HG02943 (cell line): ENCODE results near the gene N4BP2L2.

Source experiments
- ATAC-seq: cut with Tn5 transposase; IDR thresholded peaks from one replicate; pipeline ENCODE4 v1.9.1; 2021; ENCODE audit warnings: mild to moderate bottlenecking, low read depth, moderate library complexity; ENCODE audit not compliant: unreplicated experiment

Gene N4BP2L2

DNA sequence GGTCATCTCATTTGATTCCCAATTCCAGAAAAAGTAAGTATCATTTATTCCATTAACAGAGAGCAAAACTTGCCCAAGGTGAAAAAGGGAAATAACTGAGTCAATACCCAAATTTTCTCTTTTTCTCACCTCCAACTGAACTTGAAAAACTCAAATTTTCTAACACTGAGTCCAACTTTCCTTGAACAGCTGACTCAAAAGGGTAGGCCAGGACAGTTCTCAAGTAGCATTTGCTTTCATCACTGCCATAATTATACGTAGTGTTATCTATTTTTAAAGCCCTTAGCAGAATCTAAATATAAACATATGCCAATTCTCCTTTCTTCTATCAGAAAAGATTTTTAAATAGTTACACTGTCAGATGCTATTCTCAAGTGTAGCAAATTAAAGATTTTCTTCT is 3.5 kb downstream of the N4BP2L2 start:
- ATAC-seq: no peak

DNA sequence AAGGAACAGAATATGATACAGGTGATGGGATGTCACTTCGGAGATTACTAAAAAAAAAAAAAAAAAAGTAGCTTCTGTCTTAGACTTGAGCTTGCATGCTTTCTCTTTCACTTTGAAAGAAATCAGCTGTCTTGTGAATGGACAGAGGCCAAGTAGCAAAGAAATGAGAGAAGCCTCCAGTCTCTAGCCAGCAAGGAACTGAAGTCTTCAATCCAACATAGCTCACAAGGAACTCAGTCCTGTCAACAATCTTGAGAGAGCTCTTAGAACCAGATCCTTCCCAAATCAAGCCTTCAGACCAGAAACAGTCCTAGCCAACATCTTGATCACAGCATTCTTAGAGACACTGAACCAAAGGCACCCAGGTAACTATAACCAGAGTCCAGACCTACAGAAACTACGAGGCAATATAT is 7.7 kb downstream of the N4BP2L2 start:
- peak; percentile 77 for ATAC-seq

DNA sequence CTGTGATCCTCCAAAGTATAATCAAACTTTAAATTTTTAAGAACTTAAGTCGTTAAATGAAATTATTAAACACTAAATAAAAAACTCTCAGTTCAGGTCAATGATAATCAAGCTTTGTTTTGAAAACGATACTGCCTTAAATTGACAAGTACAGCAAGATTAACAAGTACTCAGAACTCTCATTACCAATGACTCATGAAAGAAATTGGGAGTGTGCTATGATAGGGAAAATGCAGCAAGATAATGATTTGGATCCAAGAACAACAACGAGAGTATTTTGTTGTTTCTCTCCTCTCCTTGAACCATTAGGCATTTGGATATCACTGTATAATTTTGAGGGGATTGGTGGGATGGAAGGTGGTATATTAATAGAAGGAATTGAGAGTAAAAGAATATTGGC is 10.2 kb downstream of the N4BP2L2 start:
- ATAC-seq: no peak

DNA sequence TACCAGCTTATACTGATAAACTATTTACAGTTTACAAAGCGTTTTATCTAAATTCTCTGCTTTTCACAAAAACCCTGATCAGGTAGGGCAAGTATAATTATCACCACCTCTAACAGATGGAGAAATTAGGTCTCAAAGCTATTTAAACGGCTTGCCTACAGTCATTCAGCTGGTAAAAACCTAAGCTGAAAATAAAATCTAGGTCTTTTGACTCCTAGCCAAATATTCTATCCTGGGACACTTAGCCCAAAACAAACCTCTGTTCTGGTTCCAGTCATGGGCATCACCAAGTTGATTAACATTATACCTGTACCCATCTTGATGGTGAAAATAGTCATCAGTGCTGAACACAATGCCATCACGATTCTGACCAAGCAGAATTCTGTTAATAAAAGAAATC is 11.4 kb downstream of the N4BP2L2 start:
- ATAC-seq: no peak

DNA sequence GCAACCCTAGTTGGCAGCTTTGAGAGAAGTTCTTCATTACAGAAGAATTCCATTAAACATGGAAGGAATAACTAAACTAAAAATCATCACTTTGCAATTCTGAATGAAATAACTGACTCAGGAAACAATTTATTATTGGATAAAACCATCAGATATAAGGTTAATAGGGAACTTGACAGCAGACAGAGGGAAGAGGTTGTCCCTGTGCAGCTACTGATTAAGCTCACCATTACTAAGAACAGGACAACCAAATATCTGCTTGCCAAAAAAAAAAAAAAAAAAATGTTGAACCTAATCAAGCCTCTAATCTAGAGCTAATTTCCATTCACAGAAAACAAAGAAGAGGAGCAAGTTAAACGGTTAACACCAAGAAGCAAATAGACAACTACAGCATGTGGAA is 12.8 kb downstream of the N4BP2L2 start:
- no peak for ATAC-seq

DNA sequence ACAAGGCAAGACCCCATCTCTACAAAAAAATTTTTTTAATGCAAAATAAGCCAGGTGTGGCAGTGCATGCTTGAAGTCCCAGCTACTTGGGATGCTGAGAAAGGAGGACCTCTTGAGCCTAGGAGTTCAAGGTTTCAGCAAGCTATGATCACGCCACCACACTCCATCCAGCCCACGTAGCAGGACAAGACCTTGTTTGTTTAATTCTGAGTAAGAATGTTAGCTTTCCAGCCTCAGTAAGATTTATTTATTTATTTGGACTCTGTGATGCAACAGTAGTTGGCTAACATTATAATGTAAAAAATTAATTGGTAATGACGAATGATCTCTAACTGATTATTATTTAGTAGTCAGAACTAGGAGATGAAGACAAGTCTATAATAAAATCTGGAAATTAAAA is 23.3 kb downstream of the N4BP2L2 start:
- no peak for ATAC-seq

DNA sequence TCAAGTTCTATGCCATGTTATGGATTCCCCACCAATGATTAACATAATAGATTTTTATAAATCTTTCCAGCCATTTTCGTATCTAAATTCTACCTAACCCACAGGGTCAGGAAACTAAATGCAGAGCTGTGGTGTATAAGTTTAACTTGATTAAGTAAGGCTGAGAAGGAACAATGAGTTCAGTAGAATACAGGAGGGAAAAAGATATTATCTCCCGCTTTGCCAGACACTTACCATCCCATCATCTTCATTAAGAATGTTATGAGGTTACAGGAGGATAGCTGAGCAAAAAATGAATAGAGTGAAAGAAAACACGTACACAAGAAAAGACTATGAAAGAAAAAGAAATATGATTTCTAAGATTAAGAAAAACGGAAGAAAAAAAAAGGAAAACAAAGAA is 27.1 kb downstream of the N4BP2L2 start:
- ATAC-seq: no peak

DNA sequence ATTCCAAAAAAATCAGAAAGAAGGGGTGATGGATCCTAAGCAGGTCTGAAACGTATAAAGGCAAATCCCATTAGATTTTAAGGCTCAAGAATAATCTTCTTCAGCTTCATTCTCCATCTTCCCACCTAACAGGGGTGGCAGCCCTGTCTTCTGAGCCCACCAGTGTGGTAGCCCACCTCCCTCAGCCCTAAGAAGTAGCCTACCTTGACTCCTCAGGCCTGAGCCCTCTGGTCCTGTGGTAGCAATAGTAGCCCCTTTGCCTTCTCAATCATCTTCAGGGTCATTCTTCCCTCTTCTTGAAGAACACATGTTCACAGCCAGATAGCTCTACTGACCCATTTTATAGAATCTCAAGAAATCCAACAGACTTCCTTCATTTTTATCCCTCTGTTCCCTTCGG is 33.7 kb downstream of the N4BP2L2 start:
- no peak for ATAC-seq

DNA sequence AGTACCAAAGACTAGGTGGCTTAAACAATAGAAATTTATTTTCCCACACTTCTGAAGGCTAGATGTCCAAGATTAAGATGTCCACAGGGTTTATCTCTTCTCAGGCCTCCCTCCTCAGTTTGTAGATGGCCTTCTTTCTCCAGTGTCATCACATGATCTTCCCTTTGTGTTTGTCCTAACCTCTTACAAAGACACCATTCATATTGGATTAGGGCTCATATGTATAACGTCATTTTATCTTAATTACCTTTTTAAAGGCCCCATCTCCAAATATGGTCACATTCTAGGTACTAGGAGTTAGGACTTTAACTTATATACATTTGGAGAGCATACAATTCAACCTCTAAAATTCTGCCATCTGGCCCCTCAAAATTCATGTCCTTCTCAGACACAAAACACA is 34.3 kb downstream of the N4BP2L2 start:
- no peak for ATAC-seq

DNA sequence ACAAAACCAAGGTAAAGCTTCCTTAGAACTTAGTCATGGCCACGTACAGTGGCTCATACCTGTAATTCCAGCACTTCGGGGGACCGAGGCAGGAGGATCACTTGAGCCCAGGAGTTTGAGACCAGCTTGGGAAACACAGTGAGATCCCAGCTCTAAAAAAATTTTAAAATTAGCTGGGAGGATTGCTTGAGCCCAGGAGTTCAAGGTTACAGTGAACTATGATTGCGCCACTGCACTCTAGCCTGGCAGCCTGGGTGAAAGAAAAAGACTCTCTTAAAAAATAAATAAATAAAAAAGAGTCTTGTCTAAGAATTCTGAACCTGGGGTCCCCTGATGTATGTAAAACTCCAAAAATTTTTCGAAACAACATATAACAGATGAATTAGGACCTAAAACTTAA is 34.9 kb downstream of the N4BP2L2 start:
- ATAC-seq: no peak

DNA sequence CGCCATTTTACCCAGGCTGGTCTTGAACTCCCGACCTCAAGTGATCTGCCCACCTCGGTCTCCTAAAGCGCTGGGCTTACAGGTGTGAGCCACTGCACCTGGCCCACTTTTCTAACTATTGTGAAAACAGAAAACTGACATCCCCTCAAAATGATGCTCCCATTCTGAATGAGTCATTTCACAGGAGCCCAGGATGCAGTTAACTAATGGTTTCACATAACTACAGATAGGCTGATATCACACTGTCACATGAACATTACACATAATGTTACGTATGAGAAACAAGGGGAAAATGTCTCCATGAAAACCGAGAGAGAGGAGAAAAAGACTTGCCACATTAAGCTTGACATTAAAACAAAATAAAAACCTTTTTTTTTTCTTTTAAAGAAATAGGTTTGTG is 37.5 kb downstream of the N4BP2L2 start:
- ATAC-seq: no peak

DNA sequence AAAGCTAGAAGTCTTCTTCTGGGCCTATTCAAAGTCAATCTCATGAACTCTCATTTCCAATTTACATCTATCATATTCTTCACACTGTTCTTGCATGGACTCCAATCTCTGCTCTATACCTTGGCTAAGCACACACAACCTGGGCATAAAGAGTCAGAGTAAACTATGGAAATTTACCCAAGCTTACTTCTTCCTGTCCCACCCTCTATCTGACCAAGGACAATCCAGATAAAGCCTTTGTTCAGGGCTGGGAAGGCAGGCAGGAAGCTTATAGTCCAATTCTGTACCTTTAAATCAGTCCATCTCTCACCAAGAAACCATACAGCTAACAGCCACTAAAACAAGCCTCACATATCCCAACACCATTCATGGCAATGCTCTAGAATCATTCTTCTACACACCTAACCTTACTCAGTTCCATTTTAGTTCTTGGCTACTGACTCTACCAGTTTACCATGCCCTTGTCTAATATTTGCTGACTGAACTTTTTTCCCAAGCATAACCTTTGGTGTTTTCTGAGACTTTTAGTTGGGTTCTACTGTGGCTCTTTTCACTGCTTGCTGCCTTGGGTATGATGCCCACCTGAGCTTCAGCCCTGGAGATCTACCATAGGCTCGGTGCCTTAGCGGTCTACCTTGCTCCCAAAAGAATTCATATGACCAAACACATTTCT is 38.9 kb downstream of the N4BP2L2 start:
- ATAC-seq: no peak

DNA sequence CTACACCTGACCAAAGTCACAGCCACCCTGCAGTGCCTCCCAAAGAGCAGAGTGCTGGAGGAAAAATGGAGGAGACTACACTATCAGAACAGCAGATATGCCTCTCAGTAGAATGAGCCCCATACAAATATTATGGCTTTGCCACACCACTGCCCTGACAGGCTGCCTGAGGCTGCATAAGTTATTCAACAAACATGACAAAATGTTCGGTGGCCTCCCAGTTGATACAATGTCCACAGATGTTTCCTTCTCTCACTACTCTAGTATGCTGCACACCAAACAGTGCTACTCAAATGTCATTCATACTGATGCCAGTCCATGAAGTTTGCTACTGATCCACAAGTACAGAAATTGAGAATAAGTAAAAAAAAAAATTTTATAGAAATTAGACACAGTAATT is 41.0 kb downstream of the N4BP2L2 start:
- ATAC-seq: no peak

DNA sequence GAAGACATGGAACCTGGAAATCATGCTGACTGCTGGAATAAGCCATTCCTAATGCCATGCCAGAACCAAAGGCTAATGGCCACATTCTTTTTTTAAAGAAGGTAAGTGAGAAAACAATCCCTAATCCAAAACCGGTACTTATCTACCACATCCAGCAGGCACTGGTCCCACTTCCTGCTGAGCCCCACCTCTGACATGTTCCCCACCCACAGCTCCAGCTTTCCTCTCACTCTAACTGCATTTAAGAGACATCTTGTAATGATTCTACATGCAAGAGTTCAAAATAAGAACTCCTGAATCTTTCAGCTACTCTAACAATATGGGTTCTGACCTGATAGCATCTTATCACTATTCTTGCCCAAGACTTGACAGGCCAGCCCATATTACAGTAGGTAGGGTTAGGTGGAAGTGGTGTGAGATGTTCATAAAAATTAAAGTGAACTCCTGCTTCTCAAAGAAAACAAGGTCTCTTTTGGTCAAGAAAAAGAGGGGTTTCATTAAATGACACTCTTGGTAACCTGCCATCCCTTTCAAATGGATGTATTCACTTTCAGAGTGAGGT is 41.9 kb downstream of the N4BP2L2 start:
- no peak for ATAC-seq

DNA sequence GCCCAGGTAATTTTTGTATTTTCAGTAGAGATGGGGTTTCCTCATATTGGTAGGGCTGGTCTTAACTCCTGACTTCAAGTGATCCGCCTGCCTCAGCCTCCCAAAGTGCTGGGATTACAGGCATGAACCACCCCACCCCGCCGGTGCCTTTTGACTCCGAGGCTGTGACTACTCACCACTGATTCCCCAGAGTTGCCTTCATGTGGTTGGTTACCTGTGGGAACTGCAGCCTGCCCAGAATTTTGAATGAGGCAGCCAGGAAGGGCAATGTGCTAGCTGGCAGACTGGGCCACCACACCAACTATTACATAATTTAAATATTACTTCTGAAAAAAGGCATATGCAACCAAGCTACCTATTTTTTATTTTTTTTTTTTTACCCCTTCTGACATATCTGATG is 42.8 kb downstream of the N4BP2L2 start:
- ATAC-seq: no peak

DNA sequence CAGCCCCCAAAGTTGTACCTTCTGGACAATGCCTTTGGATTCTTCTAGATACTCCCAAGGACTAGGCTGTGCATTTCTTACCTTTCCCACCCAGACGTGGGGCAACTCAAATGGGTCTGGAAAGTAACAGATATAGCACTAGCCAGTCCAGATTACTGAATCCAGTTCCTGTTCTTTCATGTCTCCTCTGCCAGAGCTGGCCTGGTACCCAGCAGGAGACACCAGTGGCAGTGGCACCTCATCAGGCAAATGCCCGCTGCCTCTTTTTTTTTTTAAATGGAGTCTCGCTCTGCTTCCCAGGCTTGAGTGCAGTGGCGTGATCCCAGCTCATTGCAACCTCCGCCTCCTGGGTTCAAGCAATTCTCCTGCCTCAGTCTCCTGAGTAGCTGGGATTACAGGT is 43.2 kb downstream of the N4BP2L2 start:
- ATAC-seq: no peak

DNA sequence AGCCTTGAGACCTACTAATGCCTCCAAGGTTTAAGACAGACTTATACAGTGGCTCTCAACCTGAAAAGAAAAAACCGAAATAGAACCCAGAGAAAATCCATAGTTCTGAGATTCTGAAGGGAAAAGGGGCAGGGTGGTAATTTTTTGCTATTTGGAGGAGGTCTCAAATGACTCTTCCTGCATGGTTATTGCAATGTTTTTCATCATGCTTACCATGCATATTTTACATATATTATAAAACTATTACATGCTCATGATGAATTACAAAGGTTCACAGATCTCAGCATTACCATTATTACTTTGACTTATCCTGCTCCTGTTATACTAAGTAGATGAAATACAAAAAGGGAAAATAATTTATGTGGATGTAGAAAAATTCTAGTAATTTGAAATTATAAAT is 47.6 kb downstream of the N4BP2L2 start:
- no peak for ATAC-seq

DNA sequence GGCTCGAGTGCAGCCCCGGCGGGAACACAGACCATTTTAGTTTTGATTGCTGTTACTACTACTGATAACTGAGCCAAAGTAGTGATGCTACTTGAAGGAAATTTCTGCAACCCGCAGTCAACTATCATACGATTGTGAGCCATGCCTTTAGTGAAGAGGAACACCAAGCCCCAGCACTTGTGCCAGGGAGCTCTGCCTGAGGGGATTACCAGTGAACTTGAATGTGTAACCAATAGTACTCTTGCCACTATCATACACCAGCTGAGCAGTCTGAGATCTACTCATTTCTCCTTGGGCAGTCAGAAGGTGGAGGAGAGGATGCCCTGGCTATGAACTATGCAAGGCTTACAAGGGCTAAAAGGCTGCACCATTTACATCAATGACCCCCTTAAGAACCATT is 61.7 kb downstream of the N4BP2L2 start:
- ATAC-seq: no peak

DNA sequence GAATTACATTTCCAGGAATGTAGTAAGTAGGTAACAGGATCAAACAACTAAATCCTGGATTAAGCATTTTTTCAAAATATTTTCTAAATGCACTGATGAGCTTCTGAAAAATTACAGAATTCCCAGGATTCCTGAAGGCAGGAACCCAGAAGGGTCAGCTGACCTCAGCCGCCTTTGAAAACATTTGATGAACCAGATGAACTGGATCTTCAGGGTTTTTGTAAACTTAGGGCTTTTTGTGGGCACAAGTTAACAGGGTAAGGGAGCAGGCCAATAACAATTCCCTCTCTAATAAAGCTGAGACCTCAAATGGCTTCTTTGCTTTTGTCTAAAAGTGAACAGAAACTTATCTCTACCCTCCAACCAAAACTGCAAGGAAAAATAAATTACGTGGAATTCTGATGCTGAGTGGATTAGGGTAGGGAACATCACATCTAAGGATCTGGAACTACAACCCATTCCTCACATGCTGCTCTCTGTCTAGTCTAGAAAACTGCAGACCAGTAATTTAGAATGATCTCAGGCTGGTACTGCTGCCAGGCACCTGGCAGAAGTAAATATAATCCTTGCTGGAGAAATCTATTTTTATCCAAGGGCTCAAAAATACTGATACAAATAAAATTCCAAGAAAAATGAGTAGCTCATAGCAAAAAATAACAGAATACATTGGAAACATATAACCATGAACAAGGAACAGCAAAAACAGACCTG is 62.4 kb downstream of the N4BP2L2 start:
- no peak for ATAC-seq

DNA sequence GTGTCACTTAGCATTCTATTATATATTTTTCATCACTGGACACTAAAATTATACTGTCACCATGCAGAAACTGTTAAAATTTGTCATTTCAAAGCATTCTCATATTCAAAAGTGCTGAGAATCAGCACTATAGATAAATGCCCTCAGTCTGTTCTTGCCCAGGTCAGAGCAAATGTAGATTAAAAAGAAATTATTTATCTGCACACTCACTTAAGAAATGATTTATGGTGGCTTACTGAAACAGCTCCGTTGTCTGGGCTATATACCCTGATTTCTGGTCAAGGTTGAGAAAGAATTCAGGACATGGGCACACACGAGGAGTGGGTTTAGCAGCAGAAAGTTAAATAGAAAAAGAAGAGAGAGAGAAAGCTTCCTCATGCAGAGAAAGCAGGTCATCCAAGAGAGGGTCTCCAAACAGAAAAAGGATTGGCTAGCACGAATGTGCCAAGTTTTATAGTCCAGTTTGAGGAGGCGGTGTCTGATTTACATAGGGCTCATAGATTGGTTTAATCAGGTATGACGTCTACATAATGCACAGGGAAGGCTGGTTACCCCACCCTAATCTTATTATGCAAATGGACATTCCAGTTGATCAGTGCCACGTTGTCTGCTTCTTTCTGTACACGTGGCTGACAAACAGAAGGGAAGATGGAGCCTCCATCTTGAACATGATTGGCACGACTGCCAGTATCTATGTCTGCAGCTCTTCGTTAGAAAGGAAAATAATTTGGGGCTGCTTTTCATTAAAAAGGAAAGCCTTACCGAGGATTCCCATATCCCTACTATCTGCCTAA is 63.4 kb downstream of the N4BP2L2 start:
- ATAC-seq: no peak

DNA sequence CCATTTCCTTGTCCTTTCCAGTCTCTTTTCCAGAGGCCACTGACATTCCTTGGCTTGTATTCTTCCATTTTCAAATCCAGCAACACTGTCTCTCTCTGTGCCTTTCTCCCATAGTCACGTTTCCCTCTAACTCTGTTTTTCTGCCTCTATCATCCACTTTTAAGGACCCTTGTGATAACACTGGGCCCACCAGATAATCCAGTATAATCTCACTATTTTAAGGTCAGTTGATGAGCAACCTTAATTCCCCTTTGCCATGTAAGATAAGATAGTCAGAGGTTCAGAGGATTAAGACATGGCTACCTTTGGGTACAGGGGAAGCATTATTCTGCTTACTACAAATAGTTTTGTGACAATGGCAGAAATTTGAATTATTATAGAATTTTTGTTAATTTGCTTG is 64.9 kb downstream of the N4BP2L2 start:
- ATAC-seq: no peak
